Peyer's patch (tissue), 4 donors: Measurements from ENCODE around the gene CPA5. TPM values are rescaled to one million over a fixed set of nuclear protein-coding genes. Genes with fewer than 3 reads are reported as not detected.

Source experiments
- DNase-seq, 3 donors: peaks; one replicate each; pipeline ENCODE4 v3.0.0-alpha.2; 2017 to 2019
- H3K27ac ChIP-seq, 4 donors: fragments of 200-600 bp; sonication (generic); one replicate each; pipeline ENCODE4 v1.5.1; 2016 to 2019
- H3K27me3 ChIP-seq, 2 donors: fragments of 200-600 bp; sonication (generic); one replicate each; pipeline ENCODE4 v1.5.1; 2019
- H3K36me3 ChIP-seq, 3 donors: fragments of 200-600 bp; sonication (generic); one replicate each; pipeline ENCODE4 v1.5.1; 2016 to 2019
- H3K4me1 ChIP-seq, 4 donors: fragments of 200-600 bp; sonication (generic); one replicate each; pipeline ENCODE4 v1.5.1; 2016 to 2019
- H3K4me3 ChIP-seq, 4 donors: fragments of 200-600 bp; sonication (generic); 1 replicate in 3 of 4; 2 replicates in 1 of 4; pipeline ENCODE4 v1.5.1; 2016 to 2019; ENCODE audit warnings: mild to moderate bottlenecking in 1 of 4
- H3K9me3 ChIP-seq, 4 donors: fragments of 200-600 bp; sonication (generic); one replicate each; pipeline ENCODE4 v1.5.1; 2016 to 2019; ENCODE audit warnings: mild to moderate bottlenecking in 1 of 4
- POLR2A ChIP-seq, 2 donors: fragments of 450-650 bp; IDR thresholded peaks; one replicate each; pipeline ENCODE4 v1.5.1; 2017; ENCODE audit warnings: antibody characterized with exemption in 2 of 2, mild to moderate bottlenecking in 2 of 2, moderate library complexity in 2 of 2
- total RNA-seq, 4 donors: library from RNA; depleted of rRNA; stranded (reverse); fragments of >200 nt; gene quantifications; one replicate each; pipeline ENCODE4 v1.1.0, GENCODE V29; 2016
- TF ChIP-seq, protein P1 (sequence below), 6 experiments: fragments of 450-650 bp in 4 of 6; fragments of 200-600 bp in 2 of 6; sonication (generic) in 1 of 6; IDR thresholded peaks; one replicate each; pipeline ENCODE4 v1.5.1; 2017 to 2019; ENCODE audit warnings: antibody characterized with exemption in 6 of 6, mild to moderate bottlenecking in 3 of 6, moderate library complexity in 1 of 6

The CPA5 gene
- total RNA-seq, 4 donors from 2014 or later, result not detected

DNA sequence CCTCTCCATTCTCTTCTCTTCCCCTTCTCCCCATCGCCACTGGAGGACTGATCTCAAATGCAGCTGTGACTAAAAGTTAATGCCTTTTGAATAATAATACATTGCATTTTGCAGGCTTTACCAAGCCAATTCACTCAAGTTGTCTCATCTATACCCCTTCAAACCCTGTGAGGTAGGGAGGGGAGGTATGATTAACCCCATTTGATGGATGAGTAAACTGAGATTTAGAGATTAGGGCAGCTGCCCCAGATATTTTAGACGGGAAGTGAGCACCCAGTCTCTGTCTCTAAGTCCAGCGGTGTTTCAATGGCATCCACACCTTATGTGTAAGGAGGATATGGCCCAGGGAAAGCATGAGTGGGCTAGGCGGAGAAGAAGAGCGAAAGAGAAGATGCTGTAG, 1.1 kb downstream of the CPA5 start:
- no peak overlapping the region for H3K27ac ChIP-seq
- DNase-seq, result no peak
- TF ChIP-seq POLR2A (IDR thresholded peaks at IDR 0.05), result no peak
- TF ChIP-seq, protein P1, sequence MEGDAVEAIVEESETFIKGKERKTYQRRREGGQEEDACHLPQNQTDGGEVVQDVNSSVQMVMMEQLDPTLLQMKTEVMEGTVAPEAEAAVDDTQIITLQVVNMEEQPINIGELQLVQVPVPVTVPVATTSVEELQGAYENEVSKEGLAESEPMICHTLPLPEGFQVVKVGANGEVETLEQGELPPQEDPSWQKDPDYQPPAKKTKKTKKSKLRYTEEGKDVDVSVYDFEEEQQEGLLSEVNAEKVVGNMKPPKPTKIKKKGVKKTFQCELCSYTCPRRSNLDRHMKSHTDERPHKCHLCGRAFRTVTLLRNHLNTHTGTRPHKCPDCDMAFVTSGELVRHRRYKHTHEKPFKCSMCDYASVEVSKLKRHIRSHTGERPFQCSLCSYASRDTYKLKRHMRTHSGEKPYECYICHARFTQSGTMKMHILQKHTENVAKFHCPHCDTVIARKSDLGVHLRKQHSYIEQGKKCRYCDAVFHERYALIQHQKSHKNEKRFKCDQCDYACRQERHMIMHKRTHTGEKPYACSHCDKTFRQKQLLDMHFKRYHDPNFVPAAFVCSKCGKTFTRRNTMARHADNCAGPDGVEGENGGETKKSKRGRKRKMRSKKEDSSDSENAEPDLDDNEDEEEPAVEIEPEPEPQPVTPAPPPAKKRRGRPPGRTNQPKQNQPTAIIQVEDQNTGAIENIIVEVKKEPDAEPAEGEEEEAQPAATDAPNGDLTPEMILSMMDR (IDR thresholded peaks at IDR 0.05), result no peak
- no peaks in the 10 kb centered on the region for H3K36me3 ChIP-seq
- peaks cover 0 to 3% (median 0%) of the 10 kb centered on the region in 4 donors for H3K4me1 ChIP-seq
- no peak overlapping the region for H3K4me3 ChIP-seq
- no peaks in the 10 kb centered on the region for H3K27me3 ChIP-seq
- H3K9me3 ChIP-seq, result no peaks in the 10 kb centered on the region

DNA sequence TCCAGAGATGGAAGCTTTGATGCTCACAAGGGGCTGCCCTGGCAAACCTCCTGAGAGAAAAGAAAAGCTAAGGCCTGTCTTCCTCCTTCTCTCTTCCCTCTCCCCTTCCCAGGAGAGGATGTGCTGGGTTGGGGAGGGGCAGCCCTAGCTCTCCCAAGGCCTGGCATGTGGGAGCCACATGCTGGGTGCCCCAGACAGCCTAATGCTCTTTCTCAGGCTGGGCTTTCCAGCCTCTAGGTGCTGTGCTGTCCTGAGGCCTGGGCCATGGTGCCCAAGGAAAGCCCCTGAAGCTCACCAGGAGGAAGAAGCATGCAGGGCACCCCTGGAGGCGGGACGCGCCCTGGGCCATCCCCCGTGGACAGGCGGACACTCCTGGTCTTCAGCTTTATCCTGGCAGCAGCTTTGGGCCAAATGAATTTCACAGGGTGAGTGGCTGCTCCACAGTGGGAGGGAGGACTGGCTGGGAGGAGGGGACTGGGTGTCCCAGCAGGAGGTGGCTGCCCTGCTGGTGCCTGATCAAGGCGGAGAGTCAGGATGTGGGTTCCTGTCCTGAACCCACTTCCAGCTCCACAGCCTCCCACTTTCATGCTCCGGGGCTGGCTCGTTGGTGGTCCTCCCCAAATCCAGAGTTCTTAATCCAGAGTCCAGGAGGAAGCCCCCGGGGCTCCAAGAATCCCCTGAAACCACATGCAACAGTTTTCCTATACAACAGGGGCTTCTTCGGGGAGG, 1.7 kb downstream of the CPA5 start:
- Histone ChIP-seq H3K4me1 (peaks cover 0 to 3% (median 0%) of the 10 kb centered on the region in 4 donors), H3K36me3 (no peaks in the 10 kb centered on the region), H3K4me3 (no peak overlapping the region), H3K27ac (no peak overlapping the region), H3K27me3 (no peaks in the 10 kb centered on the region), H3K9me3 (no peaks in the 10 kb centered on the region)
- TF ChIP-seq POLR2A (IDR thresholded peaks at IDR 0.05), result no peak
- TF ChIP-seq, protein P1 (IDR thresholded peaks at IDR 0.05), result no peak
- DNase-seq, result no peak

DNA sequence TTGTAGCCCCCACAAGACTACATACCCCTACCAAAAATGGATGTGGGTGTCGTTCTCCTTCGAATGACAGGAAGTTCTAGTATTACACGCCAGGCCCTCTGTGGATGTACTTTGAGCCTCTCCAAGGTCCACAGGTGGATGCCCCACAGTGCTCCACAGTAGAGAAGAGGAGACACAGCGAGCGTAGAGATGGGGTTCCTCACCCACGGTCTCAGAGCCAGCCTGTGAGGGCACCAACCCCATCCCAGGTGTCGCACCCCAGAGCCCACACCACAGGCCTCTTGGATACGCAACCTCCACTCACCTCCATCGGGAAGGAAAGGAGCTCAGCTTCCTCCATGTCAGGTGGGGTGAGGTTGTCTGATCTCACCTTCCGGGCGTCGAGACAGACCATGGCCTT, 2.3 kb downstream of the CPA5 start:
- H3K4me1 ChIP-seq, result peaks cover 0 to 3% (median 0%) of the 10 kb centered on the region in 4 donors
- H3K27me3 ChIP-seq, result no peaks in the 10 kb centered on the region
- no peak overlapping the region for H3K4me3 ChIP-seq
- no peaks in the 10 kb centered on the region for H3K9me3 ChIP-seq
- no peaks in the 10 kb centered on the region for H3K36me3 ChIP-seq
- TF ChIP-seq, protein P1 (IDR thresholded peaks at IDR 0.05), result no peak
- TF ChIP-seq POLR2A (IDR thresholded peaks at IDR 0.05), result no peak
- DNase-seq, result no peak
- no peak overlapping the region for H3K27ac ChIP-seq

DNA sequence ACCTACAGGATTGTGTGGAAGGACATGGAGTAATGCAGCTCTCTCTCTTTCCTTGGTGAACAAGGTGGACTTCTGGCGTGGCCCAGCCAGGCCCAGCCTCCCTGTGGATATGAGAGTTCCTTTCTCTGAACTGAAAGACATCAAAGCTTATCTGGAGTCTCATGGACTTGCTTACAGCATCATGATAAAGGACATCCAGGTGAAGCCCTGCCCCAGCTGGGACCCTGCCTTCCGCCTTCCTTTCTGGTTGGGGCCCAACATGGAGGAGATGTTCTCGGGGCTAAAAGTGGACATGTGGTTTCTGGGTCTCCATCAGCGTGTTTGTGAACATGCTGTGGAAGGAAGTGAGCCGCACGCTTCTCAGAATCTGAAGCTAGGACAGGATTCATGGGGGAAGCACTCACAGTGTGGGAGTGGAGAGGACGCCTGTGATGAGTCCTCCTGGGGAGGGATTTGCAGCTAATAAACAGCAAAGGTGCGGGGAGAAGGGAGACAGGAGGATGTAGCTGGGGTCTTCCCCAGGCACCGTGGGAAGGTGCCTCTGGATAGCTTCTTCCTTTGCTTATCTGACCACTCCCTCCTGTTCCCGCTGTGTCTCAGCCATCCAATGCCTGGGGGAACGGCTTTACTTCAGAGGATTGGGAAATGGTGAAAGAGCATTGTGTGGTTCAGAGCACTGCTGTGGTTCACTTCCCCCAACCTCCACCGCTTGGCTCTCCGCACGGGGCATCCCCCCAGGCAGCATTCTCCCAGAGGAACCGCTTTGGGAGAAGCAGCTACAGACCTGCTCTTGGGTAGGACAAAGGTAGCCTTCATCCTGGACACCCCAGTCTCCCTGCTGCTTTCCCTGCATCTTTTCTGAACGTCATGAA, 5.5 kb downstream of the CPA5 start:
- TF ChIP-seq POLR2A (IDR thresholded peaks at IDR 0.05), result no peak
- TF ChIP-seq, protein P1 (IDR thresholded peaks at IDR 0.05), result no peak
- Histone ChIP-seq H3K4me1 (peaks cover 0 to 3% (median 0%) of the 10 kb centered on the region in 4 donors), H3K27me3 (no peaks in the 10 kb centered on the region), H3K9me3 (no peaks in the 10 kb centered on the region), H3K4me3 (no peak overlapping the region), H3K27ac (peak overlapping the region in 1 of 4 donors; percentile 52), H3K36me3 (no peaks in the 10 kb centered on the region)
- DNase-seq, result no peak

DNA sequence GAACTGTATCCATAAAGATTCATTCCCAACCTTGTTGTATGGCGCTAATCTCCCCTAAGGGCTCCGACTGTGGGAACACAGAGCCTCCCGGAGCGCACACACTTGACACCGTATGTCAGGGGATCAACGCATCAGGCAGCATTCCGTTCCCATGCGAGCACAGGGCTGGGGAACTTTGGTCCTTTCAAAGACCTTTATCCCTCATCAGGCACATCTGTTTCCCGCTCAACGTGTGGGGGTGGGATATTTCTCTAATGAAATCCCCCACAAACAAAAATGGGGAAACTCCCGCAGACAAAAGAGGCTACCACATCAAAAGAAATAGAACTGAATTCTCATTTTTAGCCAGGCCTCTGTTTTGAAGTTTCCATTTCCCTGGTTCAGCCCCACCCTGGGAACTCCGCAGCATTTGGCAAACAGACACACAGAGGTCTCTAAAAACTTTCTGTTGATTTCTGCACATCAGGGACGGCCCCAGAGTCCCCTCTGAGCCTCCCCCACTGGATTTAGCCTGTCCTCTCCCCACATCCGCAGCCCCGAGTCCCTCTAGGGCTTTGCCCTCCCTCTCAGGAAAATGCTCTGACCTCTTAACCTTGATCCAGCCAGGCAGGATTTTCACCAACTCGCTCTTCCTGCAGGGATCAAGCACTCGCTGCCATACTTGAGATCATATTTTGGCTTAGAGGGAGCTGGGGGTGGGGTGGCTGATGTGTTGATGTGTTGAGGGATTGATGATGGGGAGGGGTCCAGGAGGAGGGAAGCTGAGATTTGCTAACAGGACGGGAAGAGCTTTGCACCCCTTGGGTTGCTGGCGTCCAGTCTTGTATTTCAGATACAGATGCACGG, 6.6 kb downstream of the CPA5 start:
- TF ChIP-seq, protein P1 (IDR thresholded peaks at IDR 0.05), result no peak
- no peak for TF ChIP-seq POLR2A (IDR thresholded peaks at IDR 0.05)
- Histone ChIP-seq H3K4me1 (peaks cover 0 to 3% (median 0%) of the 10 kb centered on the region in 4 donors), H3K27ac (peak overlapping the region in 2 of 4 donors; percentile 52 to 59)

More for the DNA sequence above, 6.6 kb downstream of the CPA5 start:
- no peaks in the 10 kb centered on the region for H3K36me3 ChIP-seq
- DNase-seq, result no peak
- H3K4me3 ChIP-seq, result no peak overlapping the region
- no peaks in the 10 kb centered on the region for H3K27me3 ChIP-seq
- no peaks in the 10 kb centered on the region for H3K9me3 ChIP-seq
